Duodenal mucosa (tissue), 2 donors: ENCODE measurements around the gene LURAP1L.

ENCODE experiments used
- H3K27ac ChIP-seq: one replicate; pipeline ENCODE4 v1.7.0; 2013; ENCODE audit warnings: low read depth, low read length
- H3K27me3 ChIP-seq, 2 donors: one replicate each; pipeline ENCODE4 v1.7.0; 2013; ENCODE audit warnings: low read length in 2 of 2, control low read depth in 1 of 2; ENCODE audit not compliant: insufficient read depth in 2 of 2, control insufficient read depth in 1 of 2
- H3K36me3 ChIP-seq, 2 donors: one replicate each; pipeline ENCODE4 v1.7.0; 2013; ENCODE audit warnings: low read length in 2 of 2, control low read depth in 1 of 2; ENCODE audit not compliant: insufficient read depth in 2 of 2, control insufficient read depth in 1 of 2
- H3K4me1 ChIP-seq, 2 donors: one replicate each; pipeline ENCODE4 v1.7.0; 2013; ENCODE audit warnings: low read length in 2 of 2, control low read depth in 1 of 2; ENCODE audit not compliant: insufficient read depth in 2 of 2, control insufficient read depth in 1 of 2
- H3K4me3 ChIP-seq, 2 donors: one replicate each; pipeline ENCODE4 v1.7.0; 2013; ENCODE audit warnings: low read length in 2 of 2, low read depth in 1 of 2
- H3K9ac ChIP-seq, 2 donors: one replicate each; pipeline ENCODE4 v1.7.0; 2013; ENCODE audit warnings: low read length in 2 of 2, low read depth in 1 of 2
- H3K9me3 ChIP-seq, 2 donors: one replicate each; pipeline ENCODE4 v1.7.0; 2013; ENCODE audit warnings: low read length in 2 of 2, control low read depth in 1 of 2; ENCODE audit not compliant: control insufficient read depth in 1 of 2

LURAP1L gene

GRCh38 chr9:12809720-12810119 lies 34.9 kb downstream of the LURAP1L start:
- no peak overlapping the region for H3K27ac ChIP-seq
- H3K4me3 ChIP-seq = no peak overlapping the region
- no peak overlapping the region for H3K9ac ChIP-seq

DNA sequence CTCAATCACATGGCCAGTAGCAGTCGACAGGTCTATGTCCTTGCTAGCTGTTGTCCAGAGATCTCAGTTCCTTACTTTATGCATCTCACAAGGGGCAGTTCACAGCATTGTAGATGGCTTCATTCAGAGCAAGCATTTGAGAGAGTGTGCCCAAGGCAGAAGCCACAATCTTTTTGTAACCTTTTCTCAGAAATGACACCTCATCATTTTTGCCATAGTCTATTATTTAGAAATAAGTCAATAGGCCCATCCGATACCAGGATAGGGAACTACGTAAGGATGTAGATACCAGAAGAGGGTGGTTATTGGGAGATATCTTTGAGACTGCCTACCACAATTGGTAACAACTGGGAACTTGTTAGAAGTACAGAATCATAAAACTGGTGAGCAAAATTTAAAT lies 37.1 kb downstream of the LURAP1L start:
- Histone ChIP-seq H3K36me3 (no peaks in the 10 kb centered on the region), H3K4me1 (peaks cover 16 to 23% of the 10 kb centered on the region in 2 donors), H3K27ac (no peak overlapping the region), H3K4me3 (no peak overlapping the region), H3K9ac (no peak overlapping the region), H3K9me3 (no peaks in the 10 kb centered on the region), H3K27me3 (no peaks in the 10 kb centered on the region)

More at GRCh38 chr9:12809720-12810119, 34.9 kb downstream of the LURAP1L start:
- Histone ChIP-seq H3K4me1 (peaks cover 10 to 11% of the 10 kb centered on the region in 2 donors), H3K27me3 (no peaks in the 10 kb centered on the region), H3K9me3 (no peaks in the 10 kb centered on the region), H3K36me3 (no peaks in the 10 kb centered on the region)

GRCh38 chr9:12812710-12813109 lies 37.9 kb downstream of the LURAP1L start:
- H3K9me3 ChIP-seq = no peaks in the 10 kb centered on the region
- no peak overlapping the region for H3K4me3 ChIP-seq
- no peak overlapping the region for H3K9ac ChIP-seq
- no peaks in the 10 kb centered on the region for H3K27me3 ChIP-seq
- peaks cover 18 to 31% of the 10 kb centered on the region in 2 donors for H3K4me1 ChIP-seq
- no peak overlapping the region for H3K27ac ChIP-seq
- H3K36me3 ChIP-seq = no peaks in the 10 kb centered on the region

- Histone ChIP-seq H3K9ac (no peak overlapping the region), H3K4me1 (peaks cover 26 to 38% of the 10 kb centered on the region in 2 donors), H3K36me3 (no peaks in the 10 kb centered on the region), H3K27me3 (no peaks in the 10 kb centered on the region), H3K9me3 (no peaks in the 10 kb centered on the region), H3K27ac (no peak overlapping the region), H3K4me3 (peak overlapping the region in 1 of 2 donors; percentile 41)
Observed at GRCh38 chr9:12813533-12813932, 38.7 kb downstream of the LURAP1L start.

DNA sequence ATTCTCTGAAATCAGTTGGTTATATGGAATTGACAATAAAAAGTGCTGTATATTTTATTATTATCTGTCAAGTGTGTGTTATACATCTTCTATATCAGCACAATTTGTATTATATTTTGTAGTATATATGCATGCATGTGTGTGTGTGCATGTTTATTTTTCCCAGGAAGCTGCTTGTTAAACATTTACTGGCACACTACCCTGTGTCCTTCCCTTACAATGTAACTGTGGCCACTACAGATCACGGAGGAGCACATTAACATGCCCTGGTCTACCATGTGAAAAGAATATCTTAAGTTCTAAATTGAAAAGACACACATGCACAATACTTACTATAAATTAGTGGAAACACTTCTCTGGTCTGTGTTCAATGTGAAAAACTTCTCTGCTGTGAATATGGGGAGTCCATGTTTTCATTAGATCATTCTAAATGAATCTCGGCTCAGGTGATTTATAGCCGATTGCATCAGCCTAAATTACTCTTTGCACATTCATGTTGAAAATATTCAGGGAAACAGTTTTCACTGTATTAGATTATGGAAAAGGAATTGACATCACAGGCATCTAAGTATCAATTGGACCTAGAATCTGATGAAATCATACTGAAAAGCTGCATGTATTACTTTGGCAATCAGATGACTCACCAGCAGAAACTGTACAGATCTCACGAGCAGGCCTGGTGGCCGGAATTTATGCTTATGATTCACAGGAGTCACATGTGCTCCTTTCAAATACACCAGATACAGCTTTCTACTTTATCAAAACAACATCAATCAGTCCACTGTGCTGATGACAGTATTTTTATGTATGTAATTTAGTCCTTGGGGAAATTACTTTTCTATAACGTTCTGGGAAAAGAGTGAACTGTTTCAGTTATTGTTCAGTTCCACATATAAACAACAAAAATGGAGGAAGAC lies 39.4 kb downstream of the LURAP1L start:
- H3K36me3 ChIP-seq = no peaks in the 10 kb centered on the region
- H3K9me3 ChIP-seq = no peaks in the 10 kb centered on the region
- peak overlapping the region; percentile 38 to 56 for H3K9ac ChIP-seq
- H3K4me1 ChIP-seq = peaks cover 30 to 43% of the 10 kb centered on the region in 2 donors
- H3K27ac ChIP-seq = peak overlapping the region; percentile 73
- no peaks in the 10 kb centered on the region for H3K27me3 ChIP-seq
- peak overlapping the region; percentile 30 to 41 for H3K4me3 ChIP-seq

GRCh38 chr9:12814877-12815237 lies 40.0 kb downstream of the LURAP1L start:
- Histone ChIP-seq H3K4me3 (peak overlapping the region in 1 of 2 donors; percentile 30), H3K27ac (peak overlapping the region; percentile 46)

DNA sequence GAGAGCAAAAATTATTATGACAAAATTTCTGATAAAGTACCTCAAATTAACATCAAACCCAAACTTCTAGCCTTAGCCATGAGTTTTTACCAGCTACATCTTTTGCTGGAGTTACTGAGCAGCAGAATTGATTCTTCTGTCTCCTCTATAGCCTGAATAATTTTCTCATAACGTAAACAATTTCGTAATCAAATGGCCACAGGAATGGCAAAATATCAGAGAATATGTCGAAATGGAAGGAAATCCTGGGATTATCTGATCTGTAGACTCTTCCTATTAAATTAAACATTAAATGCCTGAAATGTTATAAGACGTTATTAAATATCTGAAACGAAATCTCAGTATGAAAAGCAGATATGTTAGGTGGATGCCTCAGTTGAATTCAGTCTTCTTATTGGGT lies 41.1 kb downstream of the LURAP1L start:
- H3K27ac ChIP-seq = no peak overlapping the region
- no peak overlapping the region for H3K9ac ChIP-seq
- H3K4me3 ChIP-seq = no peak overlapping the region
- peaks cover 30 to 43% of the 10 kb centered on the region in 2 donors for H3K4me1 ChIP-seq
- H3K27me3 ChIP-seq = no peaks in the 10 kb centered on the region
- no peaks in the 10 kb centered on the region for H3K36me3 ChIP-seq
- no peaks in the 10 kb centered on the region for H3K9me3 ChIP-seq

More at GRCh38 chr9:12814877-12815237, 40.0 kb downstream of the LURAP1L start:
- Histone ChIP-seq H3K36me3 (no peaks in the 10 kb centered on the region), H3K4me1 (peaks cover 30 to 43% of the 10 kb centered on the region in 2 donors), H3K9ac (peak overlapping the region in 1 of 2 donors; percentile 17), H3K9me3 (no peaks in the 10 kb centered on the region), H3K27me3 (no peaks in the 10 kb centered on the region)

GRCh38 chr9:12816656-12817101 lies 41.9 kb downstream of the LURAP1L start:
- no peaks in the 10 kb centered on the region for H3K27me3 ChIP-seq
- H3K36me3 ChIP-seq = peaks cover 0 to 3% of the 10 kb centered on the region in 2 donors
- H3K9ac ChIP-seq = no peak overlapping the region
- peaks cover 30 to 43% of the 10 kb centered on the region in 2 donors for H3K4me1 ChIP-seq
- no peaks in the 10 kb centered on the region for H3K9me3 ChIP-seq
- H3K27ac ChIP-seq = no peak overlapping the region
- no peak overlapping the region for H3K4me3 ChIP-seq

GRCh38 chr9:12817702-12818101 lies 42.9 kb downstream of the LURAP1L start:
- Histone ChIP-seq H3K27me3 (no peaks in the 10 kb centered on the region), H3K27ac (peak overlapping the region; percentile 46), H3K4me3 (peak overlapping the region in 1 of 2 donors; percentile 4), H3K36me3 (peaks cover 0 to 3% of the 10 kb centered on the region in 2 donors), H3K9ac (no peak overlapping the region), H3K9me3 (no peaks in the 10 kb centered on the region), H3K4me1 (peaks cover 30 to 43% of the 10 kb centered on the region in 2 donors)

- peaks cover 30 to 43% of the 10 kb centered on the region in 2 donors for H3K4me1 ChIP-seq
- no peak overlapping the region for H3K4me3 ChIP-seq
- H3K36me3 ChIP-seq = peaks cover 0 to 3% of the 10 kb centered on the region in 2 donors
- peak overlapping the region in 1 of 2 donors; percentile 10 for H3K9ac ChIP-seq
- H3K27ac ChIP-seq = peak overlapping the region; percentile 3
- no peaks in the 10 kb centered on the region for H3K9me3 ChIP-seq
- no peaks in the 10 kb centered on the region for H3K27me3 ChIP-seq
Observed at GRCh38 chr9:12818431-12819000, 43.7 kb downstream of the LURAP1L start.
